B cell (primary cell): ENCODE results near the gene HSF4. TPM values are rescaled to one million over a fixed set of nuclear protein-coding genes. Genes with fewer than 3 reads are reported as not detected.

ENCODE experiments used
- ATAC-seq: fragments of 200-7000 bp; cut with Tn5 transposase; one replicate; pipeline ENCODE4 v1.10.0; 2021; ENCODE audit warnings: low read depth, mild to moderate bottlenecking, moderate number of reproducible peaks, moderate library complexity
- CTCF ChIA-PET: fragments of 350-600 bp; sonication (Branson Sonifier 250); formaldehyde crosslinking; loops from one replicate; lab custom pipeline; 2021; ENCODE audit warnings: antibody characterized with exemption, inconsistent platforms; lab: Charles Lee
- POLR2A ChIA-PET: fragments of 350-600 bp; sonication (Branson Sonifier 250); formaldehyde crosslinking; loops from one replicate; lab custom pipeline; 2021; ENCODE audit warnings: antibody characterized with exemption; lab: Charles Lee
- DNase-seq: peaks from one replicate; pipeline ENCODE4 v3.0.0; 2013
- H2AFZ ChIP-seq: 2 replicates; pipeline ENCODE4 v1.6.1; 2012; ENCODE audit warnings: mild to moderate bottlenecking, low read depth, low read length; ENCODE audit not compliant: insufficient read depth, poor library complexity, severe bottlenecking
- H3K27ac ChIP-seq, 2 donors: 1 replicate in 1 of 2; 2 replicates in 1 of 2; pipeline ENCODE4 v1.5.1; 2012 to 2013; ENCODE audit warnings: low read length in 2 of 2, mild to moderate bottlenecking in 2 of 2, moderate library complexity in 1 of 2
- H3K27me3 ChIP-seq, 4 experiments: fragments of 200-600 bp in 1 of 4; sonication (generic) in 1 of 4; replicated peaks in 1 of 4; 1 replicate in 2 of 4; 2 replicates in 2 of 4; pipeline versions ENCODE4 v1.6.1 to v1.7.0; 2013 to 2016; ENCODE audit warnings: low read length in 3 of 4, mild to moderate bottlenecking in 2 of 4, mixed read lengths in 1 of 4, moderate library complexity in 1 of 4; ENCODE audit not compliant: insufficient read depth in 4 of 4, control insufficient read depth in 3 of 4; ENCODE audit errors: control extremely low read depth in 1 of 4
- H3K36me3 ChIP-seq, 2 experiments: replicated peaks in 1 of 2; 1 replicate in 1 of 2; 2 replicates in 1 of 2; pipeline versions ENCODE4 v1.6.1 to v1.7.1; 2013; ENCODE audit warnings: low read length in 1 of 2; ENCODE audit not compliant: insufficient read depth in 2 of 2, control insufficient read depth in 1 of 2; ENCODE audit errors: control extremely low read depth in 1 of 2, extremely low read depth in 1 of 2
- H3K4me1 ChIP-seq, 2 donors: fragments of 200-600 bp in 1 of 2; sonication (generic) in 1 of 2; 1 replicate in 1 of 2; 2 replicates in 1 of 2; pipeline versions ENCODE4 v1.5.1 to v1.6.1; 2013 to 2017; ENCODE audit warnings: low read length in 2 of 2; ENCODE audit not compliant: control insufficient read depth in 2 of 2, insufficient read depth in 2 of 2
- H3K4me2 ChIP-seq: replicated peaks from 2 replicates; pipeline ENCODE3; 2012; ENCODE audit warnings: mild to moderate bottlenecking, low read depth, low read length; ENCODE audit not compliant: poor library complexity, severe bottlenecking
- H3K4me3 ChIP-seq, 5 experiments: fragments of 200-600 bp in 1 of 5; sonication (generic) in 1 of 5; 1 replicate in 3 of 5; 2 replicates in 2 of 5; pipeline versions ENCODE4 v1.5.1 to v1.7.0; 2011 to 2016; ENCODE audit warnings: low read length in 4 of 5, mild to moderate bottlenecking in 4 of 5, low read depth in 2 of 5, control low read depth in 1 of 5, moderate library complexity in 1 of 5; ENCODE audit not compliant: insufficient read depth in 1 of 5; ENCODE audit errors: control extremely low read depth in 1 of 5, extremely low read depth in 1 of 5
- H3K79me2 ChIP-seq: fragments of 200-600 bp; sonication (generic); one replicate; pipeline ENCODE4 v1.6.0; 2016; ENCODE audit warnings: low read length; ENCODE audit not compliant: control insufficient read depth, insufficient read depth
- H3K9ac ChIP-seq: fragments of 200-600 bp; sonication (generic); 2 replicates; pipeline ENCODE4 v1.6.1; 2017; ENCODE audit warnings: mild to moderate bottlenecking, low read length, moderate library complexity
- H3K9me3 ChIP-seq, 3 donors: one replicate each; pipeline versions ENCODE4 v1.6.1 to v1.7.1; 2013; ENCODE audit warnings: low read length in 2 of 3; ENCODE audit not compliant: control insufficient read depth in 2 of 3, insufficient read depth in 1 of 3; ENCODE audit errors: control extremely low read depth in 1 of 3
- H4K20me1 ChIP-seq: 2 replicates; pipeline ENCODE4 v1.6.0; 2012; ENCODE audit warnings: mild to moderate bottlenecking, low read length; ENCODE audit not compliant: insufficient read depth, control insufficient read depth, poor library complexity, severe bottlenecking
- H3K27ac Mint-ChIP-seq: one replicate; pipeline ENCODE4 v1.8.0; 2021; ENCODE audit warnings: mixed read lengths
- H3K27me3 Mint-ChIP-seq: one replicate; pipeline ENCODE4 v1.8.0; 2021; ENCODE audit warnings: mixed read lengths
- H3K4me1 Mint-ChIP-seq: one replicate; pipeline ENCODE4 v1.8.0; 2021; ENCODE audit warnings: mixed read lengths
- H3K4me3 Mint-ChIP-seq: one replicate; pipeline ENCODE4 v1.8.0; 2021; ENCODE audit warnings: mixed read lengths
- H3K9me3 Mint-ChIP-seq: one replicate; pipeline ENCODE4 v1.8.0; 2022; ENCODE audit warnings: mixed read lengths; ENCODE audit not compliant: insufficient read depth
- EZH2 ChIP-seq: IDR thresholded peaks from 2 replicates; pipeline ENCODE4 v1.6.1; 2012; ENCODE audit warnings: borderline replicate concordance, low read depth, mild to moderate bottlenecking, moderate library complexity, low read length; ENCODE audit not compliant: insufficient read depth, poor library complexity, severe bottlenecking
- WGBS: methylation state at CpG from one replicate; pipeline ENCODE4 v1.1.5; 2013; ENCODE audit warnings: missing lambda C conversion rate; ENCODE audit not compliant: insufficient coverage; 5-methylcytosine and 5-hydroxymethylcytosine counted together
- intact Hi-C: fragments of 100-400 bp; cut with micrococcal nuclease; formaldehyde crosslinking; loops from one replicate; pipeline ENCODE4 v1.10.0; 2022
- polyA plus RNA-seq: library from polyadenylated mRNA; depleted of rRNA; stranded (reverse); fragments of >200 nt; gene quantifications from 2 replicates; pipeline ENCODE4 v1.2.3, GENCODE V29; 2012
- total RNA-seq, 2 donors: library from RNA; stranded (reverse); fragments of 120-200 nt in 1 of 2; gene quantifications; 1 replicate in 1 of 2; 2 replicates in 1 of 2; pipeline versions ENCODE4 v1.2.3 to v1.2.4, GENCODE V29; 2013 to 2022
- TF ChIP-seq, protein P1 (sequence below): fragments of 200-600 bp; IDR thresholded peaks from one replicate; pipeline ENCODE4 v1.8.0; 2022; ENCODE audit warnings: antibody characterized with exemption, mild to moderate bottlenecking

Gene HSF4
- total and polyA plus RNA-seq, 2 donors (not counting 1 experiment from before 2014, with no cell fraction given) = 11.9 to 12.2 TPM

DNA sequence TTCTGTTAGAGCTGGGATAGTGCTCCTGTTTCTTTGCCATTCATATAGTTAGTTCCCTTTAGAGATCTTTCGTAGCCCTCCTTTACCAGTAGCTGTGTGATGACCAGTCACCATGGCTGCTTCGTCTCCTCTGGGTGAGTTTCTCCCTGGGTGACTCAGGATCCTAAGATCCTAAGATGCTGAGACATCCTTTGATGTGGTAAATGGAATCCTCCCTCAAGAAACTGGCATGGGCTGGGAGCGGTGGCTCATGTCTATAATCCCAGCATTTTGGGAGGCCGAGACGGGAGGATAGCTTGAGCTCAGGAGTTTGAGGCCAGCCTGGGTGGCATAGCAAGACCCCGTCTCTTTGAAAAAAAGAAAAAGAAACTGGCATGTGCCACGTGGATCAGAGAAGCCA, 48.9 kb upstream of the HSF4 start:
- WGBS = 98% methylated on average over 4 of the region's 7 CpGs
- no peak overlapping the region for H3K9ac ChIP-seq
- TF ChIP-seq, protein P1, sequence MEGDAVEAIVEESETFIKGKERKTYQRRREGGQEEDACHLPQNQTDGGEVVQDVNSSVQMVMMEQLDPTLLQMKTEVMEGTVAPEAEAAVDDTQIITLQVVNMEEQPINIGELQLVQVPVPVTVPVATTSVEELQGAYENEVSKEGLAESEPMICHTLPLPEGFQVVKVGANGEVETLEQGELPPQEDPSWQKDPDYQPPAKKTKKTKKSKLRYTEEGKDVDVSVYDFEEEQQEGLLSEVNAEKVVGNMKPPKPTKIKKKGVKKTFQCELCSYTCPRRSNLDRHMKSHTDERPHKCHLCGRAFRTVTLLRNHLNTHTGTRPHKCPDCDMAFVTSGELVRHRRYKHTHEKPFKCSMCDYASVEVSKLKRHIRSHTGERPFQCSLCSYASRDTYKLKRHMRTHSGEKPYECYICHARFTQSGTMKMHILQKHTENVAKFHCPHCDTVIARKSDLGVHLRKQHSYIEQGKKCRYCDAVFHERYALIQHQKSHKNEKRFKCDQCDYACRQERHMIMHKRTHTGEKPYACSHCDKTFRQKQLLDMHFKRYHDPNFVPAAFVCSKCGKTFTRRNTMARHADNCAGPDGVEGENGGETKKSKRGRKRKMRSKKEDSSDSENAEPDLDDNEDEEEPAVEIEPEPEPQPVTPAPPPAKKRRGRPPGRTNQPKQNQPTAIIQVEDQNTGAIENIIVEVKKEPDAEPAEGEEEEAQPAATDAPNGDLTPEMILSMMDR = no peak
- TF ChIP-seq EZH2 = no peak
- H3K27me3 ChIP-seq = no peaks in the 10 kb centered on the region
- H4K20me1 ChIP-seq = peaks cover 19% of the 10 kb centered on the region
- DNase-seq (no peak), ATAC-seq (no peak)
- no peak overlapping the region for H3K4me3 ChIP-seq
- Mint-ChIP-seq H3K27me3 (no peaks in the 10 kb centered on the region), H3K9me3 (no peaks in the 10 kb centered on the region), H3K4me3 (no peak overlapping the region), H3K4me1 (peaks cover 13% of the 10 kb centered on the region), H3K27ac (no peak overlapping the region)
- H3K79me2 ChIP-seq = peaks cover 73% of the 10 kb centered on the region
- no peak overlapping the region for H3K27ac ChIP-seq
- ChIA-PET CTCF (interaction anchor here (1.1 kb wide), 1 partner anchor 40 kb away, joined by 3 read pairs; no protein-coding TSS in a partner anchor), POLR2A (no interaction called here)
- no peak overlapping the region for H3K4me2 ChIP-seq
- peaks cover 8 to 9% of the 10 kb centered on the region in 2 donors for H3K4me1 ChIP-seq
- H3K36me3 ChIP-seq = peaks cover 4 to 9% of the 10 kb centered on the region in 2 experiments
- intact Hi-C loops = no loop called here
- H3K9me3 ChIP-seq = no peaks in the 10 kb centered on the region
- H2AFZ ChIP-seq = no peak overlapping the region

DNA sequence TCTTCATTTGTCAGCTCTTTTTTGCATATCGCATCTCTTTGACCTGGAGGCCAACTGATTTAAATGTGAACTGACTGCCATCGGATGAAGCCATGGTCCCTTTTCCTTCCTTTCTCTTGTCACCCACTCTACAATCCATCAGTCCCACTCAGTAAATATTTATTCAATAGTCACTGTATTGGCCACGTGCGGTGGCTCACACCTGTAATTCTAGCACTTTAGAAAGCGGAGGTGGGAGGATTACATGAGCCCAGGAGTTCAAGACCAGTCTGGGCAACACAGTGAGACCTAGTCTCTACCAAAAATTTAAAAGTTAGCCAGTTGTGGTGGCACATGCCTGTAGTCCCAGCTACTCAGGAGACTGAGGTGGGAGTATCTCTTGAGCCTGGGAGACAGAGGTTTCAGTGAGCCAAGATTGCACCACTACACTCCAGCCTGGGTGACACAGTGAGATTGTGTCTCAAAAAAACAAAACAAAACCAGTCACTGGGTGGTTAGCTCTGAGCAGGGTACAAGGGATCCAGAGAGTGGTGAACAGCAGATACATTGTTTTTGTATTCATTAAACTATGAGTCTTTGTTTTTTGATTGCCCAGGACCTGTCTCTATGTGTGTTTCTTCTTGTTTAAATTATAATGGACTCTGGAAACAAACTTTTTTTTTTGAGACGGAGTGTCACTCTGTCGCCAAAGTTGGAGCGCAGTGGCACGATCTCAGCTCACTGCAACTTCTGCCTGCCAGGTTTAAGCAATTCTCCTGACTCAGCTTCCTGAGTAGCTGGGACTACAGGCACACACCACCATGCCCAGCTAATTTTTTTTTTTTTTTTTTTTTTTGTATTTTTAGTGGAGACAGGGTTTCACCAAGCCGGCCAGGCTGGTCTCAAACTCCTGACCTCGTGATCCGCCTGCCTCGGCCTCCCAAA, 47.9 kb upstream of the HSF4 start:
- no peak overlapping the region for H3K27ac ChIP-seq
- intact Hi-C loops = no loop called here
- H3K9ac ChIP-seq = no peak overlapping the region
- no peaks in the 10 kb centered on the region for H3K4me1 ChIP-seq
- ChIA-PET POLR2A (no interaction called here), CTCF (interaction anchor here (1.0 kb wide), 1 partner anchor 138 kb away, joined by 3 read pairs; no protein-coding TSS in a partner anchor)
- peaks cover 17% of the 10 kb centered on the region for H4K20me1 ChIP-seq
- peaks cover 6% of the 10 kb centered on the region for H3K4me1 Mint-ChIP-seq
- no peak overlapping the region for H2AFZ ChIP-seq
- WGBS = 85% methylated on average over 11 of the region's 13 CpGs
- H3K27ac Mint-ChIP-seq = no peak overlapping the region
- ATAC-seq (no peak), DNase-seq (no peak)
- H3K9me3 Mint-ChIP-seq = no peaks in the 10 kb centered on the region
- TF ChIP-seq, protein P1 = no peak
- TF ChIP-seq EZH2 = no peak
- no peaks in the 10 kb centered on the region for H3K27me3 ChIP-seq
- no peaks in the 10 kb centered on the region for H3K9me3 ChIP-seq
- peaks cover 4 to 13% of the 10 kb centered on the region in 2 experiments for H3K36me3 ChIP-seq
- H3K4me3 Mint-ChIP-seq = no peak overlapping the region
- no peak overlapping the region for H3K4me3 ChIP-seq
- H3K4me2 ChIP-seq = no peak overlapping the region
- no peaks in the 10 kb centered on the region for H3K27me3 Mint-ChIP-seq
- H3K79me2 ChIP-seq = peaks cover 66% of the 10 kb centered on the region
